SK-N-SH (cell line): ENCODE results near the gene FAT1. TPM values are rescaled to one million over a fixed set of nuclear protein-coding genes. Genes with fewer than 3 reads are reported as not detected.

ENCODE experiments used
- CTCF ChIA-PET: fragments of 300-600, 350-600 bp; formaldehyde crosslinking; extraction: SDS; loops from one replicate; lab custom pipeline; 2021; lab: Yijun Ruan, JAX
- POLR2A ChIA-PET: fragments of 350-600 bp; sonication (Branson Sonifier 250); formaldehyde crosslinking; extraction: SDS; loops from one replicate; lab custom pipeline; 2020; ENCODE audit warnings: antibody characterized with exemption, inconsistent platforms; lab: Yijun Ruan, JAX
- DNase-seq: peaks from one replicate; pipeline ENCODE4 v3.0.0; 2012
- H2AFZ ChIP-seq: fragments of 200-600 bp; sonication (generic); 2 replicates; pipeline ENCODE4 v1.8.1; 2016; ENCODE audit warnings: antibody characterized with exemption, mild to moderate bottlenecking, low read depth
- H3F3A ChIP-seq: fragments of 200-600 bp; sonication (generic); replicated peaks from 2 replicates; pipeline ENCODE3; 2016; ENCODE audit warnings: antibody characterized with exemption, mild to moderate bottlenecking; ENCODE audit not compliant: insufficient read depth
- H3K27ac ChIP-seq, 2 experiments: fragments of 200-500 bp in 1 of 2; fragments of 200-600 bp in 1 of 2; sonication (Bioruptor generic) in 1 of 2; sonication (generic), shearing (Covaris generic) in 1 of 2; 2 replicates each; pipeline versions ENCODE4 v1.5.1 to v1.6.1; 2014 to 2016; ENCODE audit warnings: low read depth in 2 of 2, inconsistent platforms in 1 of 2, low read length in 1 of 2, mild to moderate bottlenecking in 1 of 2, mixed read lengths in 1 of 2
- H3K27me3 ChIP-seq: fragments of 200-600 bp; sonication (generic), shearing (Covaris generic); 2 replicates; pipeline ENCODE4 v1.6.1; 2016; ENCODE audit warnings: mixed run types; ENCODE audit not compliant: insufficient read depth
- H3K36me3 ChIP-seq, 2 experiments: fragments of 200-500 bp in 1 of 2; fragments of 200-600 bp in 1 of 2; sonication (Bioruptor generic) in 1 of 2; sonication (generic) in 1 of 2; replicated peaks in 1 of 2; 2 replicates each; pipeline versions ENCODE3 to v1.5.1; 2014 to 2016; ENCODE audit warnings: low read length in 1 of 2, mild to moderate bottlenecking in 1 of 2; ENCODE audit not compliant: insufficient read depth in 2 of 2, control insufficient read depth in 1 of 2
- H3K4me1 ChIP-seq, 2 experiments: fragments of 200-500 bp in 1 of 2; fragments of 200-600 bp in 1 of 2; sonication (Bioruptor generic) in 1 of 2; sonication (generic), shearing (Covaris generic) in 1 of 2; 2 replicates each; pipeline versions ENCODE4 v1.5.1 to v1.6.1; 2014 to 2016; ENCODE audit warnings: low read depth in 1 of 2, low read length in 1 of 2, mixed run types in 1 of 2; ENCODE audit not compliant: insufficient read depth in 2 of 2, control insufficient read depth in 1 of 2
- H3K4me2 ChIP-seq: fragments of 200-600 bp; sonication (generic), shearing (Covaris generic); 2 replicates; pipeline ENCODE4 v1.6.1; 2017; ENCODE audit warnings: mixed run types
- H3K4me3 ChIP-seq, 2 experiments: fragments of 200-500 bp in 1 of 2; fragments of 200-600 bp in 1 of 2; sonication (Bioruptor generic) in 1 of 2; sonication (generic), shearing (Covaris generic) in 1 of 2; 2 replicates each; pipeline versions ENCODE4 v1.5.1 to v1.8.1; 2014 to 2016; ENCODE audit warnings: low read depth in 2 of 2, inconsistent platforms in 1 of 2, low read length in 1 of 2, mild to moderate bottlenecking in 1 of 2, mixed read lengths in 1 of 2, moderate library complexity in 1 of 2
- H3K79me2 ChIP-seq: fragments of 200-600 bp; sonication (generic); 2 replicates; pipeline ENCODE4 v1.8.1; 2017; ENCODE audit warnings: mild to moderate bottlenecking; ENCODE audit not compliant: insufficient read depth
- H3K9ac ChIP-seq: fragments of 200-600 bp; sonication (generic); 2 replicates; pipeline ENCODE4 v1.6.1; 2017; ENCODE audit warnings: mixed run types
- H3K9me2 ChIP-seq: fragments of 200-600 bp; sonication (generic); 2 replicates; pipeline ENCODE4 v1.6.1; 2017; ENCODE audit warnings: mixed run types
- H3K9me3 ChIP-seq: fragments of 200-600 bp; sonication (generic); 2 replicates; pipeline ENCODE4 v1.6.1; 2017; ENCODE audit warnings: mixed run types, mild to moderate bottlenecking, moderate library complexity
- H4K20me1 ChIP-seq: fragments of 200-600 bp; sonication (generic); 2 replicates; pipeline ENCODE4 v1.6.1; 2017; ENCODE audit warnings: mild to moderate bottlenecking, mixed run types; ENCODE audit not compliant: insufficient read depth
- FOXJ3 ChIP-seq: sonication (generic); formaldehyde crosslinking; IDR thresholded peaks from 2 replicates; pipeline ENCODE4 v1.5.1; 2020; ENCODE audit warnings: mild to moderate bottlenecking, missing genetic modification reagents
- FOXM1 ChIP-seq: IDR thresholded peaks from 2 replicates; pipeline ENCODE4 v1.4.0; 2012; ENCODE audit warnings: low read depth, mild to moderate bottlenecking
- GABPA ChIP-seq: IDR thresholded peaks from 2 replicates; pipeline ENCODE4 v1.4.0; 2012; ENCODE audit warnings: low read depth, mild to moderate bottlenecking
- MEF2A ChIP-seq: IDR thresholded peaks from 2 replicates; pipeline ENCODE4 v1.4.0; 2012; ENCODE audit warnings: low read depth, borderline replicate concordance
- NFIC ChIP-seq: IDR thresholded peaks from 2 replicates; pipeline ENCODE4 v1.4.0; 2012; ENCODE audit warnings: borderline replicate concordance
- POLR2AphosphoS5 ChIP-seq: IDR thresholded peaks from 2 replicates; pipeline ENCODE4 v1.6.1; 2012; ENCODE audit warnings: low read depth, low read length
- RAD21 ChIP-seq: IDR thresholded peaks from 2 replicates; pipeline ENCODE4 v1.6.1; 2012; ENCODE audit warnings: mild to moderate bottlenecking, low read length
- RFX5 ChIP-seq: IDR thresholded peaks from 2 replicates; pipeline ENCODE4 v1.6.1; 2012; ENCODE audit warnings: mild to moderate bottlenecking, improper control_type of control experiment, low read length
- RXRA ChIP-seq: IDR thresholded peaks from 2 replicates; pipeline ENCODE4 v1.4.0; 2012; ENCODE audit warnings: low read depth, mild to moderate bottlenecking, borderline replicate concordance
- TAF1 ChIP-seq: IDR thresholded peaks from 2 replicates; pipeline ENCODE4 v1.6.1; 2012; ENCODE audit warnings: low read depth, mild to moderate bottlenecking, low read length, moderate library complexity, borderline replicate concordance
- WGBS: methylation state at CpG from one replicate; pipeline ENCODE4 v1.1.6; 2017; ENCODE audit warnings: low lambda C conversion rate; 5-methylcytosine and 5-hydroxymethylcytosine counted together
- polyA plus RNA-seq, 3 experiments: library from polyadenylated mRNA; depleted of rRNA; stranded (reverse); fragments of >200 nt; gene quantifications; 2 replicates each; pipeline ENCODE4 v1.2.3, GENCODE V29; 2012
- TF ChIP-seq, protein P1 (sequence below): IDR thresholded peaks from 2 replicates; pipeline ENCODE4; 2012
- TF ChIP-seq, protein P2 (sequence below): IDR thresholded peaks from 2 replicates; pipeline ENCODE4 v1.4.0; 2012; ENCODE audit warnings: low read depth, borderline replicate concordance
- TF ChIP-seq, protein P3 (sequence below): fragments of 150-350 bp; IDR thresholded peaks from 2 replicates; pipeline ENCODE4 v1.6.1; 2016; ENCODE audit warnings: mild to moderate bottlenecking, low read depth, low read length
- TF ChIP-seq, protein P4 (sequence below): IDR thresholded peaks from 2 replicates; pipeline ENCODE4 v1.4.0; 2012; ENCODE audit warnings: low read depth, borderline replicate concordance

FAT1 gene
- polyA plus RNA-seq, 1 of the 3 experiments (the other 2 are of a cell fraction) = 41.3 TPM

DNA sequence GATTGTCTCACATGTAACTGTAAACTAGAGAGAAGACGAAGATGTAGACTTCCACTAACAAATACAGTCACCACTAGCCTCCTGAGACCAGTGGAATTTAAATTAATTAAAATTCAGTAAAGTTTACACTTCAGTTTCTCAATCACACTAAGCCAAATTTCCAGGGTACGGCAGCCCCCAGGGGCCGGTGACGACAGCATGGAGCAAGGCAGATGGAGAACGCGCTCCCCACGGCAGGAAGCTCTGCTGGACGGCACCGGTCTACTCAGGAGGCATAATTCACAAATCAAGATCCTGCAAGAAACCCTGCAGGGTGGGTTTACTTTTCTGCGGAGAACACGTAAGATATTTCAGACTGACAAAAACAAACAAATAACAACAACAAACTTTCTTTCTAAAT is 80.7 kb downstream of the FAT1 start (continued):
- no peak for TF ChIP-seq MEF2A
- no peak for TF ChIP-seq TAF1
- TF ChIP-seq FOXM1 = no peak
- TF ChIP-seq, protein P1, sequence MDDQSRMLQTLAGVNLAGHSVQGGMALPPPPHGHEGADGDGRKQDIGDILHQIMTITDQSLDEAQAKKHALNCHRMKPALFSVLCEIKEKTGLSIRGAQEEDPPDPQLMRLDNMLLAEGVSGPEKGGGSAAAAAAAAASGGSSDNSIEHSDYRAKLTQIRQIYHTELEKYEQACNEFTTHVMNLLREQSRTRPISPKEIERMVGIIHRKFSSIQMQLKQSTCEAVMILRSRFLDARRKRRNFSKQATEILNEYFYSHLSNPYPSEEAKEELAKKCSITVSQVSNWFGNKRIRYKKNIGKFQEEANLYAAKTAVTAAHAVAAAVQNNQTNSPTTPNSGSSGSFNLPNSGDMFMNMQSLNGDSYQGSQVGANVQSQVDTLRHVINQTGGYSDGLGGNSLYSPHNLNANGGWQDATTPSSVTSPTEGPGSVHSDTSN = no peak

DNA sequence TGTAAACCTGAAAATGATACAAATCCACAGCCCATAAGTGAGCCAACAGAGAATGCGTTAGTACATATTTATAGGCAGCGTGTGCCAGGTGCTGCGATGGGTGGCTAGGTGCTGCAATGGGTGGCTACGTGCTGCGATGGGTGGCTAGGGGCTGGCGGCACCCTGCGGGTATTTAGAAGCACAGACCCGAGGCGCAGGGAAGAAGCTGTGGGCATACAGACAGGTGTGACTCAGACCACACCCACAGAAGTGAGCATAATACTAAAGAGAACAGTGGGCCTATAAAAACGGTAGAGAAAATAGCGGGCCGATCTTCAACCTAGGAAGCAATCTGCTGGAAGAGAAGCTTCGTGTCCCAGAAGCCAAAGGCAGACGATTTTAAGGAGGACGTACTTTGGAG is 81.1 kb downstream of the FAT1 start:
- H3K9me3 ChIP-seq = no peaks in the 10 kb centered on the region
- H3K4me3 ChIP-seq = no peak overlapping the region
- no peaks in the 10 kb centered on the region for H3K9me2 ChIP-seq
- WGBS = 56% methylated on average over 15 of the region's 15 CpGs
- H3F3A ChIP-seq = no peaks in the 10 kb centered on the region
- ChIA-PET CTCF (no interaction called here), POLR2A (no interaction called here)
- no peak for TF ChIP-seq MEF2A
- TF ChIP-seq FOXJ3 = no peak
- no peak for TF ChIP-seq NFIC
- no peak for TF ChIP-seq RFX5
- TF ChIP-seq RAD21 = no peak
- TF ChIP-seq POLR2AphosphoS5 = no peak
- TF ChIP-seq, protein P2, sequence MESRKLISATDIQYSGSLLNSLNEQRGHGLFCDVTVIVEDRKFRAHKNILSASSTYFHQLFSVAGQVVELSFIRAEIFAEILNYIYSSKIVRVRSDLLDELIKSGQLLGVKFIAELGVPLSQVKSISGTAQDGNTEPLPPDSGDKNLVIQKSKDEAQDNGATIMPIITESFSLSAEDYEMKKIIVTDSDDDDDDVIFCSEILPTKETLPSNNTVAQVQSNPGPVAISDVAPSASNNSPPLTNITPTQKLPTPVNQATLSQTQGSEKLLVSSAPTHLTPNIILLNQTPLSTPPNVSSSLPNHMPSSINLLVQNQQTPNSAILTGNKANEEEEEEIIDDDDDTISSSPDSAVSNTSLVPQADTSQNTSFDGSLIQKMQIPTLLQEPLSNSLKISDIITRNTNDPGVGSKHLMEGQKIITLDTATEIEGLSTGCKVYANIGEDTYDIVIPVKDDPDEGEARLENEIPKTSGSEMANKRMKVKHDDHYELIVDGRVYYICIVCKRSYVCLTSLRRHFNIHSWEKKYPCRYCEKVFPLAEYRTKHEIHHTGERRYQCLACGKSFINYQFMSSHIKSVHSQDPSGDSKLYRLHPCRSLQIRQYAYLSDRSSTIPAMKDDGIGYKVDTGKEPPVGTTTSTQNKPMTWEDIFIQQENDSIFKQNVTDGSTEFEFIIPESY = no peak
- no peaks in the 10 kb centered on the region for H4K20me1 ChIP-seq
- no peak for DNase-seq
- H3K9ac ChIP-seq = no peak overlapping the region
- H3K36me3 ChIP-seq = no peaks in the 10 kb centered on the region
- H3K4me2 ChIP-seq = no peak overlapping the region
- H2AFZ ChIP-seq = no peak overlapping the region
- H3K79me2 ChIP-seq = peaks cover 19% of the 10 kb centered on the region
- H3K4me1 ChIP-seq = peaks cover 0 to 8% of the 10 kb centered on the region in 2 experiments; a peak in 2 of 4 replicates
- H3K27me3 ChIP-seq = no peaks in the 10 kb centered on the region
- H3K27ac ChIP-seq = no peak overlapping the region

DNA sequence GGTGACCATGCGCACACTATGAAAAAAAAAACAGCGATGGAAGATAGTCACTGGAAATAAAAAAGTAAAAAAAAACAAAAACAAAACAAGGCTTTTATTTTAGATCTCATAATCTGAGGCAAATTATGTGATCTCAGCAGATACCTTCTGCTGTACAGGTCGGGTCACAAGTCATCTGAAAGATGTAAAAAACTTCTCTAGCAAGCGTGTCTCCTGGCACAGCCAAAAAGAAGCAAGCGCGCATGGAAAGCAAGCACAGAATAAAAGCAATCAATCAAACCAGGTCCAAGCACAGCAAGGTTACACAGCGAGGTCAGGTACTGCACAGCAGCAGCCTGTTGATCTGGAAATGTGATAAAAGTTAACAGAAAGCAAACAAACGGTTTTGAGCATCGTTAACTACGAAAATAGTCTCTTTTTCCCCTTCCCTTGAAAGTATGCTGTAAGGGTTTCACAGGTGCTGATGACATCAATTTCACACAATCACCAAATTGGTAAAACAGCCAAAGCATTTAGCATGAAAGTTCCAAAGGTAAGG is 89.0 kb downstream of the FAT1 start:
- no peak overlapping the region for H3K4me3 ChIP-seq
- H3K9me3 ChIP-seq = no peaks in the 10 kb centered on the region
- no peak overlapping the region for H3K4me2 ChIP-seq
- H3K9ac ChIP-seq = no peak overlapping the region
- no peak overlapping the region for H2AFZ ChIP-seq
- no peaks in the 10 kb centered on the region for H3K79me2 ChIP-seq
- H4K20me1 ChIP-seq = no peaks in the 10 kb centered on the region
- ChIA-PET POLR2A (no interaction called here), CTCF (interaction anchor here (1.2 kb wide), 1 partner anchor 17 kb away, joined by 3 read pairs; no protein-coding TSS in a partner anchor)
- no peaks in the 10 kb centered on the region for H3F3A ChIP-seq
- no peak overlapping the region for H3K27ac ChIP-seq
- no peak for DNase-seq
- no peaks in the 10 kb centered on the region for H3K4me1 ChIP-seq
- peaks cover 0 to 23% of the 10 kb centered on the region in 2 experiments for H3K36me3 ChIP-seq
- 47% methylated on average over 10 of the region's 10 CpGs for WGBS
- H3K27me3 ChIP-seq = no peaks in the 10 kb centered on the region; the same call in 1 of the 2 replicates
- no peaks in the 10 kb centered on the region for H3K9me2 ChIP-seq
- TF ChIP-seq, protein P3, sequence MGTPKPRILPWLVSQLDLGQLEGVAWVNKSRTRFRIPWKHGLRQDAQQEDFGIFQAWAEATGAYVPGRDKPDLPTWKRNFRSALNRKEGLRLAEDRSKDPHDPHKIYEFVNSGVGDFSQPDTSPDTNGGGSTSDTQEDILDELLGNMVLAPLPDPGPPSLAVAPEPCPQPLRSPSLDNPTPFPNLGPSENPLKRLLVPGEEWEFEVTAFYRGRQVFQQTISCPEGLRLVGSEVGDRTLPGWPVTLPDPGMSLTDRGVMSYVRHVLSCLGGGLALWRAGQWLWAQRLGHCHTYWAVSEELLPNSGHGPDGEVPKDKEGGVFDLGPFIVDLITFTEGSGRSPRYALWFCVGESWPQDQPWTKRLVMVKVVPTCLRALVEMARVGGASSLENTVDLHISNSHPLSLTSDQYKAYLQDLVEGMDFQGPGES = no peak
- TF ChIP-seq RXRA (no peak), GABPA (no peak), POLR2AphosphoS5 (no peak), TAF1 (no peak), RFX5 (no peak)
- TF ChIP-seq, protein P4, sequence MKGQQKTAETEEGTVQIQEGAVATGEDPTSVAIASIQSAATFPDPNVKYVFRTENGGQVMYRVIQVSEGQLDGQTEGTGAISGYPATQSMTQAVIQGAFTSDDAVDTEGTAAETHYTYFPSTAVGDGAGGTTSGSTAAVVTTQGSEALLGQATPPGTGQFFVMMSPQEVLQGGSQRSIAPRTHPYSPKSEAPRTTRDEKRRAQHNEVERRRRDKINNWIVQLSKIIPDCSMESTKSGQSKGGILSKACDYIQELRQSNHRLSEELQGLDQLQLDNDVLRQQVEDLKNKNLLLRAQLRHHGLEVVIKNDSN = no peak
- TF ChIP-seq, protein P2 = no peak
